ENCODE data around the gene HNRNPA3. TPM values are rescaled to one million over a fixed set of nuclear protein-coding genes. Genes with fewer than 3 reads are reported as not detected.
"Not testable (repeated sequence)": the region's sequence is repeated elsewhere in the genome, so short reads cannot be mapped to it uniquely, and the experiment has no call there.

The HNRNPA3 gene
- total RNA-seq, 1 experiment from 2014 or later: 332 TPM

DNA sequence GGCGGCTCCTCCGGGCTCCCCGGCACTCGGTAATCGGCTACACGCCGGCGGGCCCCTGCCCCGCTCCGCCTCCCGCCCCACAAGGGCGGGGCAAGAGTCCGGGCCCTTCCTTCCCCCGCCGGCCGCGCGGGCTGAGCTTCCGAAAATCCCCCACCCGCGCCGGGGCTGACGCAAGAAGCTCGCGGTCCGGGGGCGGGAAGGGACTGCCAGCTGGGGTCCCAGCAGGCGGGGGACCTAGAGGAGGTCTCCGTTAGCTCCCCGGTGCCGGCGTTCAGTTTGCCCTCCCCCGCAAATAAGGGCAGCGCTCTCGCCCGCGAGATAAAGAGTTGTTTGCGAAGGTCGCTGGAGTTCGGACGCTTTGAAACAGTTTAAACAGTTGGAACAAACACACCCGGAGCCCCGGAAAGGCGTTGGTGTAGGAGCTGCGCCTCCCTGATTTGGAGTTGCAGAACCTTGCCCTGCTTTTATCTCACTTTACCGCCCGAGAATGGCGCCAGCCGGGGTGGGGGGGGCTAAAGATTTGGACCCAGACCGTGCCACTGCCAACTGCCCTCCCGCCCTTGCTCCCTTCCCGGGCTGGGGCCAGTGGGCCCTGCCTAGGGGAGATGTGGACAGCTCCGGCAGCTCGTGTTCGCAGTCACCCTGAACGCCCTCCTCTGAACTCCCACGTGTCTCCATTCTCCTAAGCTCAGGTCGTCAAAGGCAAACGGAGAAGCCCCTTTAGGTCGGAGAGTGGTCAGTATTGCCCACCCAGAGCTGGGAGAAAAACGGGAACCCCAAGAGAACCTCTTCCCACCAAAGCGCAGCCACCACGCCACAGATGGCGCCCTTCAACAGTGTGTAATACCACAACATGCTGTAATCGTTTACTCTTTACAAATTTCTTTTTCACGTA lies 52.3 kb downstream of the HNRNPA3 start, which contains the start of gene NFE2L2:
Gene NFE2L2, minus strand, starts transcription at position 35 of the 895 bp plus-strand sequence. CDS start 151 bp downstream, outside the sequence.
- Mint-ChIP-seq H3K4me1 (ENCODE audit: low read depth, unreplicated experiment) (peaks cover 21% of the 10 kb centered on the region), H3K27ac (ENCODE audit: unreplicated experiment) (peak within 1 kb of the TSS; percentile 100), H3K36me3 (ENCODE audit: insufficient read depth, unreplicated experiment) (peaks cover 29% of the 10 kb centered on the region), H3K27me3 (ENCODE audit: insufficient read depth, unreplicated experiment) (no peaks in the 10 kb centered on the region), H3K9me3 (ENCODE audit: unreplicated experiment) (no peaks in the 10 kb centered on the region), H3K4me3 (ENCODE audit: unreplicated experiment) (peak within 1 kb of the TSS; percentile 97)
- no peaks in the 10 kb centered on the region for H3K36me3 ChIP-seq (ENCODE audit: control insufficient read depth, insufficient read depth, low read length)
- intact Hi-C loops (cut with micrococcal nuclease; ENCODE audit: unreplicated experiment): loop anchor here (1.0 to 5.0 kb wide), 3 partner anchors 31 to 132 kb away; partner anchors contain the start of gene HNRNPA3
- no peaks in the 10 kb centered on the region for H3K27me3 ChIP-seq (replicated peaks; ENCODE audit: control insufficient read depth, insufficient read depth, low read length)
- ChIA-PET CTCF (interaction anchor here (0.5 to 4.2 kb wide), 7 partner anchors 10 to 149 kb away, joined by 3 to 44 read pairs (median 4); partner anchors contain the start of gene HNRNPA3), POLR2A (interaction anchor here (0.6 to 2.4 kb wide), 20 partner anchors 8 to 1634 kb away, joined by 3 to 22 read pairs (median 4); partner anchors contain the start of genes AGPS and HNRNPA3)
- peaks cover 40% of the 10 kb centered on the region for H3K4me1 ChIP-seq
- peak within 1 kb of the TSS; percentile 91 for H3K4me3 ChIP-seq (ENCODE audit: low read depth, low read length)
- H3K9me3 ChIP-seq: no peaks in the 10 kb centered on the region
- peak; percentile 94 for DNase-seq
- TF ChIP-seq, protein P1, sequence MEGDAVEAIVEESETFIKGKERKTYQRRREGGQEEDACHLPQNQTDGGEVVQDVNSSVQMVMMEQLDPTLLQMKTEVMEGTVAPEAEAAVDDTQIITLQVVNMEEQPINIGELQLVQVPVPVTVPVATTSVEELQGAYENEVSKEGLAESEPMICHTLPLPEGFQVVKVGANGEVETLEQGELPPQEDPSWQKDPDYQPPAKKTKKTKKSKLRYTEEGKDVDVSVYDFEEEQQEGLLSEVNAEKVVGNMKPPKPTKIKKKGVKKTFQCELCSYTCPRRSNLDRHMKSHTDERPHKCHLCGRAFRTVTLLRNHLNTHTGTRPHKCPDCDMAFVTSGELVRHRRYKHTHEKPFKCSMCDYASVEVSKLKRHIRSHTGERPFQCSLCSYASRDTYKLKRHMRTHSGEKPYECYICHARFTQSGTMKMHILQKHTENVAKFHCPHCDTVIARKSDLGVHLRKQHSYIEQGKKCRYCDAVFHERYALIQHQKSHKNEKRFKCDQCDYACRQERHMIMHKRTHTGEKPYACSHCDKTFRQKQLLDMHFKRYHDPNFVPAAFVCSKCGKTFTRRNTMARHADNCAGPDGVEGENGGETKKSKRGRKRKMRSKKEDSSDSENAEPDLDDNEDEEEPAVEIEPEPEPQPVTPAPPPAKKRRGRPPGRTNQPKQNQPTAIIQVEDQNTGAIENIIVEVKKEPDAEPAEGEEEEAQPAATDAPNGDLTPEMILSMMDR (IDR thresholded peaks at IDR 0.05; ENCODE audit: insufficient read depth in 1 of 2, low read depth in 1 of 2, low read length in 1 of 2, severe bottlenecking in 1 of 2, unreplicated experiment in 1 of 2): peak in 1 of 2 experiments; percentile 42
- BruUV-seq (replicated peaks): TSS peak; percentile 85

DNA sequence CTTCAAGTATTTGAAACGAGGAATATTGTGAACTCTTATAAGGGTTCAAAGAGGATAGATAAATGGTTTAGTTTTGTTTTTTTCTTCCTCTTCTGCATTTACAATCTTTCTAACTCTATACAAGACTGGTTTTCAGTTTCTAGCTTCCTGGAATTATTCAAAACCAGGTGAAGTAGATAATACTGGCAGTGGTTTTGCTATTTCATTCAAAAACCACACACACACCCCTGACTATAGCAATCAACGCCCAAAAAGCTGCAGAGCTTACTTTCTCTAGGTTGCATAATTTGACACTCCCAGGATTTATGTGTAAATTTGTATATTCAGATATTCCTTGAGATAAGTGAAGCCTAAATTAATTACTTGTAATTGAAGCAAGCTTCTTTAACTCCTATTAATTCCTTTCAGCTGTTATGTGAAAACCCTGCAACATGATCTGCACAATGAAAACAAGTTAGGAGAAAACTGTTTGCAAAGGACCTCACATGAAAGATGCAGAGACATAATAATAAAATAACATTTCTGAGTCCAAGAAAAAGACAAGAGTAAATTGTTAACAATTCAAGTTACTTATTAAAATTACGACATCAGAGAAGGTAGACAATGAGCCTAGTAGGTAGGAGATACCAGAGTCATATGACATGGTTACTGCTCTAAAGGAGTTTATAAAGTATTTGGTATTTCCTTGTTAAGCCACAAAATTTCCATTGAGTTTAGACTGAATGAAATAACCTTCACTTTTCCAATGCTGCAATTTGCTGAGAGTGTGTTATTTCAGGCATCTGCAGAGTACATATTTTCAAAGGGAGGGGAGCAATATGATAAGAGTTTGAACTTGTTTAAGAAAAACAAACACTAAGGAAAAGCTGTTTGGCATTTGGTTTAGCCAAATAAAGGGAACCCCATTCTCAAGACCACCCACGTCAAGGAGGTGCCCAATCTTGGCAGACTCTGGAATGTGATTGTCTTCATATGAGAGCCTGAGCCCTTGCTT lies 53.5 kb downstream of the HNRNPA3 start:
- no peaks in the 10 kb centered on the region for H3K27me3 ChIP-seq (replicated peaks; ENCODE audit: control insufficient read depth, insufficient read depth, low read length)
- POLR2A ChIA-PET: interaction anchor here (0.6 to 1.2 kb wide), 4 partner anchors 28 to 1370 kb away, joined by 3 to 6 read pairs (median 4); no protein-coding TSS in a partner anchor
- Mint-ChIP-seq H3K36me3 (ENCODE audit: insufficient read depth, unreplicated experiment) (peaks cover 25% of the 10 kb centered on the region), H3K9me3 (ENCODE audit: unreplicated experiment) (no peaks in the 10 kb centered on the region), H3K27ac (ENCODE audit: unreplicated experiment) (peak overlapping the region; percentile 100), H3K27me3 (ENCODE audit: insufficient read depth, unreplicated experiment) (no peaks in the 10 kb centered on the region), H3K4me1 (ENCODE audit: low read depth, unreplicated experiment) (peaks cover 21% of the 10 kb centered on the region), H3K4me3 (ENCODE audit: unreplicated experiment) (peak overlapping the region; percentile 97)
- no peaks in the 10 kb centered on the region for H3K9me3 ChIP-seq
- no TSS peak for BruUV-seq (replicated peaks)
- TF ChIP-seq, protein P1 (IDR thresholded peaks at IDR 0.05; ENCODE audit: insufficient read depth in 1 of 2, low read depth in 1 of 2, low read length in 1 of 2, severe bottlenecking in 1 of 2, unreplicated experiment in 1 of 2): no peak
- CTCF ChIA-PET: interaction anchor here (1.2 to 4.2 kb wide), 2 partner anchors 12 to 101 kb away, joined by 4 to 44 read pairs; no protein-coding TSS in a partner anchor
- no peaks in the 10 kb centered on the region for H3K36me3 ChIP-seq (ENCODE audit: control insufficient read depth, insufficient read depth, low read length)
- peak in 1 of 2 experiments; percentile 51 for DNase-seq
- peak overlapping the region; percentile 91 for H3K4me3 ChIP-seq (ENCODE audit: low read depth, low read length)
- intact Hi-C loops (cut with micrococcal nuclease; ENCODE audit: unreplicated experiment): loop anchor here (1.0 kb wide), 1 partner anchor 54 kb away; the partner anchor contains the start of gene HNRNPA3
- peaks cover 40% of the 10 kb centered on the region for H3K4me1 ChIP-seq

DNA sequence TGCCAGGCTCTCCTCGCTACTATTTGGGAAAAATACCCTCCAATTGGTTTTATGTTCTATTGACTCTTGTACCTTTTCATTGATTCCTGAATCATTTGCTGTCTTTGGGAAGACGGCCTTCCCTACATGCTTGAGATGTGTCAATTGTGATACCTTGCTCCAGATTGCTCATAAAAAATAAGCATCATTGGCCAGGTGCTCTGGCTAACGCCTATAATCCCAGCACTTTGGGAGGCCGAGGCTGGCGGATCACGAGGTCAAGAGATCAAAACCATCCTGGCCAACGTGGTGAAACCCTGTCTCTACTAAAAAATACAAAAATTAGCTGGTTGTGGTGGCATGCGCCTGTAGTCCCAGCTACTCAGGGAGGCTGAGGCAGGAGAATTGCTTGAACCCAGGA lies 54.4 kb downstream of the HNRNPA3 start:
- Mint-ChIP-seq H3K27ac (ENCODE audit: unreplicated experiment) (peak overlapping the region; percentile 100), H3K4me1 (ENCODE audit: low read depth, unreplicated experiment) (peaks cover 21% of the 10 kb centered on the region), H3K36me3 (ENCODE audit: insufficient read depth, unreplicated experiment) (peaks cover 19% of the 10 kb centered on the region), H3K4me3 (ENCODE audit: unreplicated experiment) (peak overlapping the region; percentile 97)
- DNase-seq; intact Hi-C loops (cut with micrococcal nuclease; ENCODE audit: unreplicated experiment); H3K27me3 Mint-ChIP-seq (ENCODE audit: insufficient read depth, unreplicated experiment); H3K27me3 ChIP-seq (replicated peaks; ENCODE audit: control insufficient read depth, insufficient read depth, low read length); H3K9me3 Mint-ChIP-seq (ENCODE audit: unreplicated experiment); H3K36me3 ChIP-seq (ENCODE audit: control insufficient read depth, insufficient read depth, low read length); H3K9me3 ChIP-seq; BruUV-seq (replicated peaks); H3K4me3 ChIP-seq (ENCODE audit: low read depth, low read length): not testable (repeated sequence)
- POLR2A ChIA-PET: interaction anchor here (0.6 kb wide), 1 partner anchor 506 kb away, joined by 4 read pairs; no protein-coding TSS in a partner anchor
- CTCF ChIA-PET: interaction anchor here (4.2 kb wide), 1 partner anchor 101 kb away, joined by 44 read pairs; no protein-coding TSS in a partner anchor
- H3K4me1 ChIP-seq: peaks cover 32% of the 10 kb centered on the region
